Ishikawa (cell line): ENCODE measurements around the gene ST3GAL3.

ENCODE experiments used
- CEBPB ChIP-seq: IDR thresholded peaks from 2 replicates; pipeline ENCODE4 v1.6.1; 2012
- CREB1 ChIP-seq: IDR thresholded peaks from 2 replicates; pipeline ENCODE4 v1.6.1; 2012; ENCODE audit warnings: low read depth
- EGR1 ChIP-seq: IDR thresholded peaks from 2 replicates; pipeline ENCODE4 v1.6.1; 2012
- EP300 ChIP-seq: IDR thresholded peaks from 2 replicates; pipeline ENCODE4 v1.6.1; 2012; ENCODE audit warnings: borderline replicate concordance
- FOXM1 ChIP-seq: IDR thresholded peaks from 2 replicates; pipeline ENCODE4 v1.6.1; 2012; ENCODE audit warnings: low read depth, borderline replicate concordance
- MAX ChIP-seq: IDR thresholded peaks from 2 replicates; pipeline ENCODE4 v1.6.1; 2012
- NFIC ChIP-seq: IDR thresholded peaks from 2 replicates; pipeline ENCODE4 v1.6.1; 2012
- RAD21 ChIP-seq: IDR thresholded peaks from 2 replicates; pipeline ENCODE4 v1.6.1; 2012; ENCODE audit warnings: low read depth
- REST ChIP-seq: IDR thresholded peaks from 2 replicates; pipeline ENCODE4 v1.6.1; 2012; ENCODE audit warnings: low read depth, mild to moderate bottlenecking
- TAF1 ChIP-seq: IDR thresholded peaks from 2 replicates; pipeline ENCODE4 v1.6.1; 2012; ENCODE audit warnings: low read depth, mild to moderate bottlenecking
- TCF12 ChIP-seq: IDR thresholded peaks from 2 replicates; pipeline ENCODE4 v1.6.1; 2012; ENCODE audit warnings: low read depth
- TEAD4 ChIP-seq: IDR thresholded peaks from 2 replicates; pipeline ENCODE4 v1.6.1; 2012
- USF1 ChIP-seq: IDR thresholded peaks from 2 replicates; pipeline ENCODE4 v1.6.1; 2012
- YY1 ChIP-seq: IDR thresholded peaks from 2 replicates; pipeline ENCODE4 v1.6.1; 2012; ENCODE audit warnings: low read depth
- ZBTB7A ChIP-seq: IDR thresholded peaks from 2 replicates; pipeline ENCODE4 v1.6.1; 2012; ENCODE audit warnings: low read depth

ST3GAL3 gene

DNA sequence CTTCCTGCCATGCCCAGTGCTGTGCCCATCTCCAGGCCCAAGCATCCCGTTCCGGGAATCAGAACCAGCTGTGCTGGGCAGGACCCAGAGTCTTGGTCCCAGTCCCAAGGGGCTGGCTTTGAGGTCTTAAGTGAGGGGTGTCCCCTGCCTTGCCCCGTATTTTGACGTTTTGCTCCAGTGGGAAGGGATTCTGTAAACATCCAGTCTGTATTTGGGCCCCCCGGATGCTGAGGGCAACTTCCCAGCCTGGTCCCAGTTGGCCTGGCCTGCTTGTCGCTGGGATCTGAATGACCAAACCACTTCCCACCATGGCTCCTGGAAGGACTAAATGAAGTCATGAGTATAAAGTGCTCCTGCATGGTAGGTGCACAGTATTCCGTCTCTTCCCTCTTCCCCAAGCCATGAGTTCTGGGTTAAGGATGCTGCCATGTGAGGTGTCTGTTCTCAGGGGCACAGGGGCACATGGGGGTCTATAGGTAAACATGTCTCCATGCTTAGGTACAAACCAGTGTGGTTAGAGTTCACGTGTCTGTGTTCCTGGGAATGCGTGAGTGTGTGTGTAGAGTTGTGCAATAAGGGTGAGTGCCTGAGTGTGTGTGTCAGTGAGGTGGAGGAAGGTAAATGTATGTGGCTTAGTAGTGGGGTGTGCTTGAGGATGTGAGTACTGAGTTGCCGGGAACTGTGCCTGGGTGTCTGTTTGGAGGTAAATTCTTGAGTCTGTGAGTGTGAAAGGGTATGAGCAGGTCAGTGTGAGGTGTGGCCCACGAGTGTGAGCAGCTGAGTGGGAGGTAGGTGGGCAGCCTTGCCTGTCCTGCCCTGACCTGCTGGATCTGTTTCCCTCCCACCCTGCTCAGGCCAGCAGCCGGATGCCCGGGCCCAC is 273.2 kb downstream of the ST3GAL3 start:
- no peak for TF ChIP-seq CEBPB
- TF ChIP-seq EGR1, result no peak
- no peak for TF ChIP-seq TAF1
- TF ChIP-seq YY1, result no peak
- TF ChIP-seq USF1, result no peak
- TF ChIP-seq TEAD4, result no peak
- TF ChIP-seq MAX, result no peak
- no peak for TF ChIP-seq NFIC
- no peak for TF ChIP-seq REST
- TF ChIP-seq EP300, result no peak
- TF ChIP-seq TCF12, result no peak
- no peak for TF ChIP-seq FOXM1
- TF ChIP-seq ZBTB7A, result no peak
- no peak for TF ChIP-seq RAD21
- TF ChIP-seq CREB1, result no peak
